ENCODE results near the gene DDX42.

The DDX42 gene

GRCh38 chr17:63754046-63754445 lies 19.9 kb upstream of the DDX42 start:
- Histone ChIP-seq H3K4me3 (ENCODE audit: low read depth in 1 of 5, low read length in 5 of 5) (no peak overlapping the region), H3K36me3 (ENCODE audit: control insufficient read depth in 5 of 5, insufficient read depth in 5 of 5, low read length in 5 of 5) (peaks cover 49 to 72% (median 53%) of the 10 kb centered on the region in 5 donors), H3K9me3 (ENCODE audit: control insufficient read depth in 5 of 5, low read length in 5 of 5) (no peaks in the 10 kb centered on the region), H3K27me3 (ENCODE audit: control insufficient read depth in 5 of 5, insufficient read depth in 4 of 5, low read length in 5 of 5) (no peaks in the 10 kb centered on the region), H3K9ac (ENCODE audit: low read length in 5 of 5) (no peak overlapping the region), H3K27ac (ENCODE audit: low read depth, low read length) (no peak overlapping the region), H3K4me1 (ENCODE audit: control insufficient read depth in 5 of 5, insufficient read depth in 5 of 5, low read length in 5 of 5) (no peaks in the 10 kb centered on the region)

- H3K9ac ChIP-seq (ENCODE audit: low read length in 5 of 5), result no peak overlapping the region
- no peaks in the 10 kb centered on the region for H3K4me1 ChIP-seq (ENCODE audit: control insufficient read depth in 5 of 5, insufficient read depth in 5 of 5, low read length in 5 of 5)
- peaks cover 46 to 73% (median 63%) of the 10 kb centered on the region in 5 donors for H3K36me3 ChIP-seq (ENCODE audit: control insufficient read depth in 5 of 5, insufficient read depth in 5 of 5, low read length in 5 of 5)
- H3K27me3 ChIP-seq (ENCODE audit: control insufficient read depth in 5 of 5, insufficient read depth in 4 of 5, low read length in 5 of 5), result no peaks in the 10 kb centered on the region
- no peak overlapping the region for H3K27ac ChIP-seq (ENCODE audit: low read depth, low read length)
- no peaks in the 10 kb centered on the region for H3K9me3 ChIP-seq (ENCODE audit: control insufficient read depth in 5 of 5, low read length in 5 of 5)
- no peak overlapping the region for H3K4me3 ChIP-seq (ENCODE audit: low read depth in 1 of 5, low read length in 5 of 5)
Measured at GRCh38 chr17:63758428-63758827, 15.5 kb upstream of the DDX42 start.

GRCh38 chr17:63760771-63761539 lies 13.0 kb upstream of the DDX42 start:
- Histone ChIP-seq H3K4me1 (ENCODE audit: control insufficient read depth in 5 of 5, insufficient read depth in 5 of 5, low read length in 5 of 5) (no peaks in the 10 kb centered on the region), H3K4me3 (ENCODE audit: low read depth in 1 of 5, low read length in 5 of 5) (no peak overlapping the region), H3K36me3 (ENCODE audit: control insufficient read depth in 5 of 5, insufficient read depth in 5 of 5, low read length in 5 of 5) (peaks cover 43 to 61% (median 60%) of the 10 kb centered on the region in 5 donors)

GRCh38 chr17:63762161-63763078 lies 11.6 kb upstream of the DDX42 start:
- Histone ChIP-seq H3K4me3 (ENCODE audit: low read depth in 1 of 5, low read length in 5 of 5) (no peak overlapping the region), H3K9ac (ENCODE audit: low read length in 5 of 5) (no peak overlapping the region), H3K36me3 (ENCODE audit: control insufficient read depth in 5 of 5, insufficient read depth in 5 of 5, low read length in 5 of 5) (peaks cover 31 to 53% (median 49%) of the 10 kb centered on the region in 5 donors), H3K9me3 (ENCODE audit: control insufficient read depth in 5 of 5, low read length in 5 of 5) (no peaks in the 10 kb centered on the region), H3K27ac (ENCODE audit: low read depth, low read length) (no peak overlapping the region), H3K27me3 (ENCODE audit: control insufficient read depth in 5 of 5, insufficient read depth in 4 of 5, low read length in 5 of 5) (no peaks in the 10 kb centered on the region), H3K4me1 (ENCODE audit: control insufficient read depth in 5 of 5, insufficient read depth in 5 of 5, low read length in 5 of 5) (no peaks in the 10 kb centered on the region)

More at GRCh38 chr17:63760771-63761539, 13.0 kb upstream of the DDX42 start:
- Histone ChIP-seq H3K27ac (ENCODE audit: low read depth, low read length) (no peak overlapping the region), H3K9me3 (ENCODE audit: control insufficient read depth in 5 of 5, low read length in 5 of 5) (no peaks in the 10 kb centered on the region), H3K9ac (ENCODE audit: low read length in 5 of 5) (no peak overlapping the region), H3K27me3 (ENCODE audit: control insufficient read depth in 5 of 5, insufficient read depth in 4 of 5, low read length in 5 of 5) (no peaks in the 10 kb centered on the region)

- Histone ChIP-seq H3K36me3 (ENCODE audit: control insufficient read depth in 5 of 5, insufficient read depth in 5 of 5, low read length in 5 of 5) (peaks cover 31 to 46% (median 40%) of the 10 kb centered on the region in 5 donors), H3K4me3 (ENCODE audit: low read depth in 1 of 5, low read length in 5 of 5) (no peak overlapping the region), H3K4me1 (ENCODE audit: control insufficient read depth in 5 of 5, insufficient read depth in 5 of 5, low read length in 5 of 5) (peaks cover 0 to 1% (median 0%) of the 10 kb centered on the region in 5 donors), H3K27me3 (ENCODE audit: control insufficient read depth in 5 of 5, insufficient read depth in 4 of 5, low read length in 5 of 5) (no peaks in the 10 kb centered on the region), H3K9me3 (ENCODE audit: control insufficient read depth in 5 of 5, low read length in 5 of 5) (no peaks in the 10 kb centered on the region), H3K27ac (ENCODE audit: low read depth, low read length) (no peak overlapping the region), H3K9ac (ENCODE audit: low read length in 5 of 5) (no peak overlapping the region)
Measured at GRCh38 chr17:63764716-63765115, 9.3 kb upstream of the DDX42 start.

- H3K27me3 ChIP-seq (ENCODE audit: control insufficient read depth in 5 of 5, insufficient read depth in 4 of 5, low read length in 5 of 5), result no peaks in the 10 kb centered on the region
- peaks cover 25 to 32% (median 29%) of the 10 kb centered on the region in 5 donors for H3K36me3 ChIP-seq (ENCODE audit: control insufficient read depth in 5 of 5, insufficient read depth in 5 of 5, low read length in 5 of 5)
- H3K27ac ChIP-seq (ENCODE audit: low read depth, low read length), result no peak overlapping the region
- no peaks in the 10 kb centered on the region for H3K9me3 ChIP-seq (ENCODE audit: control insufficient read depth in 5 of 5, low read length in 5 of 5)
- H3K9ac ChIP-seq (ENCODE audit: low read length in 5 of 5), result no peak overlapping the region
- H3K4me1 ChIP-seq (ENCODE audit: control insufficient read depth in 5 of 5, insufficient read depth in 5 of 5, low read length in 5 of 5), result peaks cover 0 to 16% (median 7%) of the 10 kb centered on the region in 5 donors
- H3K4me3 ChIP-seq (ENCODE audit: low read depth in 1 of 5, low read length in 5 of 5), result no peak overlapping the region
Measured at GRCh38 chr17:63766754-63767153, 7.2 kb upstream of the DDX42 start.

- H3K9ac ChIP-seq (ENCODE audit: low read length in 5 of 5), result no peak overlapping the region
- H3K27me3 ChIP-seq (ENCODE audit: control insufficient read depth in 5 of 5, insufficient read depth in 4 of 5, low read length in 5 of 5), result peaks cover 0 to 5% (median 0%) of the 10 kb centered on the region in 5 donors
- no peaks in the 10 kb centered on the region for H3K9me3 ChIP-seq (ENCODE audit: control insufficient read depth in 5 of 5, low read length in 5 of 5)
- no peak overlapping the region for H3K27ac ChIP-seq (ENCODE audit: low read depth, low read length)
- peaks cover 11 to 18% (median 17%) of the 10 kb centered on the region in 5 donors for H3K36me3 ChIP-seq (ENCODE audit: control insufficient read depth in 5 of 5, insufficient read depth in 5 of 5, low read length in 5 of 5)
- H3K4me3 ChIP-seq (ENCODE audit: low read depth in 1 of 5, low read length in 5 of 5), result no peak overlapping the region
- peaks cover 8 to 28% (median 19%) of the 10 kb centered on the region in 5 donors for H3K4me1 ChIP-seq (ENCODE audit: control insufficient read depth in 5 of 5, insufficient read depth in 5 of 5, low read length in 5 of 5)
Measured at GRCh38 chr17:63768433-63768832, 5.5 kb upstream of the DDX42 start.

GRCh38 chr17:63772801-63773271 lies 1.1 kb upstream of the DDX42 start:
- Histone ChIP-seq H3K27me3 (ENCODE audit: control insufficient read depth in 5 of 5, insufficient read depth in 4 of 5, low read length in 5 of 5) (peaks cover 0 to 6% (median 0%) of the 10 kb centered on the region in 5 donors), H3K9me3 (ENCODE audit: control insufficient read depth in 5 of 5, low read length in 5 of 5) (no peaks in the 10 kb centered on the region), H3K27ac (ENCODE audit: low read depth, low read length) (peak overlapping the region; percentile 98), H3K9ac (ENCODE audit: low read length in 5 of 5) (peak overlapping the region; percentile 90 to 97 (median 96)), H3K4me3 (ENCODE audit: low read depth in 1 of 5, low read length in 5 of 5) (peak overlapping the region; percentile 79 to 89 (median 88)), H3K4me1 (ENCODE audit: control insufficient read depth in 5 of 5, insufficient read depth in 5 of 5, low read length in 5 of 5) (peaks cover 19 to 48% (median 44%) of the 10 kb centered on the region in 5 donors), H3K36me3 (ENCODE audit: control insufficient read depth in 5 of 5, insufficient read depth in 5 of 5, low read length in 5 of 5) (peaks cover 0 to 7% (median 2%) of the 10 kb centered on the region in 5 donors)

- H3K9ac ChIP-seq (ENCODE audit: low read length in 5 of 5), result peak within 1 kb of the TSS; percentile 93 to 97 (median 97)
- no peaks in the 10 kb centered on the region for H3K9me3 ChIP-seq (ENCODE audit: control insufficient read depth in 5 of 5, low read length in 5 of 5)
- H3K4me1 ChIP-seq (ENCODE audit: control insufficient read depth in 5 of 5, insufficient read depth in 5 of 5, low read length in 5 of 5), result peaks cover 20 to 49% (median 48%) of the 10 kb centered on the region in 5 donors
- H3K27ac ChIP-seq (ENCODE audit: low read depth, low read length), result peak within 1 kb of the TSS; percentile 98
- H3K36me3 ChIP-seq (ENCODE audit: control insufficient read depth in 5 of 5, insufficient read depth in 5 of 5, low read length in 5 of 5), result peaks cover 4 to 9% (median 5%) of the 10 kb centered on the region in 5 donors
- H3K27me3 ChIP-seq (ENCODE audit: control insufficient read depth in 5 of 5, insufficient read depth in 4 of 5, low read length in 5 of 5), result peaks cover 0 to 6% (median 0%) of the 10 kb centered on the region in 5 donors
- peak within 1 kb of the TSS; percentile 79 to 96 (median 89) for H3K4me3 ChIP-seq (ENCODE audit: low read depth in 1 of 5, low read length in 5 of 5)
Measured at GRCh38 chr17:63773272-63774140, 464 bp upstream of the DDX42 start, which contains the start of gene CCDC47. CCDC47 (minus strand) TSS chr17:63773597; CDS start chr17:63766175, 7,422 bp downstream.

All from subcutaneous abdominal adipose tissue (tissue), 5 donors.